ENCODE results near the gene SYCE3.

The SYCE3 gene

GRCh38 chr22:50600967-50601668 is 38.4 kb upstream of the SYCE3 start:
- no peaks in the 10 kb centered on the region for H3K4me1 ChIP-seq
- peak overlapping the region; percentile 26 for H3K4me3 ChIP-seq (ENCODE audit: low read depth, low read length)
- peak overlapping the region; percentile 66 for H3K4me2 ChIP-seq (ENCODE audit: low read length)
- peak overlapping the region; percentile 60 for H2AFZ ChIP-seq
- TF ChIP-seq CTCF (IDR thresholded peaks at IDR 0.05) = no peak
- H3K9me3 ChIP-seq (ENCODE audit: control insufficient read depth, low read length) = no peaks in the 10 kb centered on the region
- H3K79me2 ChIP-seq = no peaks in the 10 kb centered on the region
- peak overlapping the region; percentile 71 for H3K27ac ChIP-seq
- peak overlapping the region; percentile 19 for H3K9ac ChIP-seq
- no peaks in the 10 kb centered on the region for H3K27me3 ChIP-seq (ENCODE audit: control insufficient read depth, insufficient read depth, low read length)
- no peaks in the 10 kb centered on the region for H3K36me3 ChIP-seq (ENCODE audit: control insufficient read depth, insufficient read depth, low read length)

GRCh38 chr22:50600538-50600937 is 37.8 kb upstream of the SYCE3 start, which contains the start of gene MAPK8IP2:
Gene MAPK8IP2, plus strand, starts transcription at chr22:50600793. Its CDS starts 26 bp downstream, at chr22:50600819.
- Histone ChIP-seq H3K9me3 (ENCODE audit: control insufficient read depth, low read length) (no peaks in the 10 kb centered on the region), H3K27ac (peak within 1 kb of the TSS; percentile 71), H2AFZ (peak within 1 kb of the TSS; percentile 60), H3K36me3 (ENCODE audit: control insufficient read depth, insufficient read depth, low read length) (no peaks in the 10 kb centered on the region), H3K27me3 (ENCODE audit: control insufficient read depth, insufficient read depth, low read length) (no peaks in the 10 kb centered on the region), H3K9ac (peak within 1 kb of the TSS; percentile 19), H3K4me1 (no peaks in the 10 kb centered on the region), H3K4me3 (ENCODE audit: low read depth, low read length) (peak within 1 kb of the TSS; percentile 26), H3K4me2 (ENCODE audit: low read length) (peak within 1 kb of the TSS; percentile 66), H3K79me2 (no peaks in the 10 kb centered on the region)
- no peak for TF ChIP-seq CTCF (IDR thresholded peaks at IDR 0.05)

GRCh38 chr22:50599816-50600455 is 37.2 kb upstream of the SYCE3 start:
- Histone ChIP-seq H3K9ac (no peak overlapping the region), H3K9me3 (ENCODE audit: control insufficient read depth, low read length) (no peaks in the 10 kb centered on the region)
- TF ChIP-seq CTCF (IDR thresholded peaks at IDR 0.05) = no peak

GRCh38 chr22:50597097-50597496 is 34.4 kb upstream of the SYCE3 start:
- Histone ChIP-seq H3K9ac (no peak overlapping the region), H3K4me2 (ENCODE audit: low read length) (no peak overlapping the region), H3K4me1 (no peaks in the 10 kb centered on the region), H3K79me2 (no peaks in the 10 kb centered on the region), H3K4me3 (ENCODE audit: low read depth, low read length) (no peak overlapping the region), H3K27ac (no peak overlapping the region), H3K27me3 (ENCODE audit: control insufficient read depth, insufficient read depth, low read length) (no peaks in the 10 kb centered on the region), H3K36me3 (ENCODE audit: control insufficient read depth, insufficient read depth, low read length) (no peaks in the 10 kb centered on the region), H2AFZ (no peak overlapping the region), H3K9me3 (ENCODE audit: control insufficient read depth, low read length) (no peaks in the 10 kb centered on the region)
- TF ChIP-seq CTCF (IDR thresholded peaks at IDR 0.05) = no peak

More at GRCh38 chr22:50599816-50600455, 37.2 kb upstream of the SYCE3 start:
- no peak overlapping the region for H3K4me3 ChIP-seq (ENCODE audit: low read depth, low read length)
- H3K79me2 ChIP-seq = no peaks in the 10 kb centered on the region
- no peaks in the 10 kb centered on the region for H3K4me1 ChIP-seq
- no peaks in the 10 kb centered on the region for H3K27me3 ChIP-seq (ENCODE audit: control insufficient read depth, insufficient read depth, low read length)
- peak overlapping the region; percentile 56 for H2AFZ ChIP-seq
- H3K4me2 ChIP-seq (ENCODE audit: low read length) = no peak overlapping the region
- H3K36me3 ChIP-seq (ENCODE audit: control insufficient read depth, insufficient read depth, low read length) = no peaks in the 10 kb centered on the region
- no peak overlapping the region for H3K27ac ChIP-seq
